A673 (cell line): ENCODE measurements around the gene PTTG2.

ENCODE experiments used
- CTCF ChIP-seq: fragments of 300-800, 200-600 bp; sonication (generic); conservative IDR thresholded peaks from 2 replicates; pipeline ENCODE4 v1.5.1; 2017; ENCODE audit warnings: low read depth, mild to moderate bottlenecking, antibody characterized with exemption, low read length, moderate library complexity, mixed read lengths
- EZH2 ChIP-seq: fragments of 200-600 bp; sonication (generic); IDR thresholded peaks from 2 replicates; pipeline ENCODE4 v1.6.1; 2017; ENCODE audit warnings: borderline replicate concordance, low read depth, mild to moderate bottlenecking, mixed read lengths, antibody characterized with exemption, low read length; ENCODE audit not compliant: poor library complexity, severe bottlenecking

- TF ChIP-seq CTCF (no peak), EZH2 (no peak)
Observed at GRCh38 chr4:37966044-37966443, 5.8 kb downstream of the PTTG2 start.
